Testis (tissue), 3 donors: ENCODE measurements around the gene HCFC1R1. TPM values are rescaled to one million over a fixed set of nuclear protein-coding genes. Genes with fewer than 3 reads are reported as not detected.

Source experiments
- DNase-seq: peaks from one replicate; pipeline ENCODE4 v3.0.0-alpha.2; 2019
- H3K27ac ChIP-seq, 2 donors: fragments of 200-600 bp; sonication (generic); one replicate each; pipeline ENCODE4 v1.5.1; 2019
- H3K27me3 ChIP-seq: fragments of 200-600 bp; sonication (generic); one replicate; pipeline ENCODE4 v1.5.1; 2019
- H3K36me3 ChIP-seq: fragments of 200-600 bp; sonication (generic); one replicate; pipeline ENCODE4 v1.5.1; 2017; ENCODE audit warnings: low read depth; ENCODE audit errors: missing control alignments
- H3K4me1 ChIP-seq: fragments of 200-600 bp; sonication (generic); one replicate; pipeline ENCODE4 v1.5.1; 2019
- H3K4me3 ChIP-seq, 2 donors: fragments of 200-600 bp; sonication (generic); one replicate each; pipeline ENCODE4 v1.5.1; 2017 to 2019
- H3K9me3 ChIP-seq: fragments of 200-600 bp; sonication (generic); one replicate; pipeline ENCODE4 v1.5.1; 2017
- POLR2A ChIP-seq: fragments of 450-650 bp; IDR thresholded peaks from one replicate; pipeline ENCODE4 v1.6.1; 2017; ENCODE audit warnings: antibody characterized with exemption, mild to moderate bottlenecking, moderate library complexity
- WGBS, 2 donors: methylation state at CpG; one replicate each; pipeline ENCODE4 v1.1.5; 2018; 5-methylcytosine and 5-hydroxymethylcytosine counted together
- intact Hi-C: fragments of 100-400 bp; cut with DNase I; formaldehyde crosslinking; loops from one replicate; pipeline ENCODE4 v1.15.1; 2023; ENCODE audit warnings: low total_unique reads
- polyA plus RNA-seq: library from polyadenylated mRNA; stranded (reverse); fragments of 350-450 nt; fragmentation: Illumina TruSeq; extraction: RNeasy Lipid Tissue Mini Kit (QIAGEN cat#74804); gene quantifications from one replicate; pipeline ENCODE4 v1.2.3, GENCODE V29; 2014; ENCODE audit warnings: low read depth, low replicate concordance; ENCODE audit not compliant: insufficient read depth
- total RNA-seq, 2 donors: library from RNA; depleted of rRNA; stranded (reverse); fragments of >200 nt; gene quantifications; one replicate each; pipeline ENCODE4 v1.2.3, GENCODE V29; 2016
- TF ChIP-seq, protein P1 (sequence below), 3 experiments: fragments of 450-650 bp in 2 of 3; fragments of 200-600 bp in 1 of 3; sonication (generic) in 1 of 3; IDR thresholded peaks; one replicate each; pipeline ENCODE4 v1.5.1; 2016 to 2019; ENCODE audit warnings: antibody characterized with exemption in 3 of 3, mild to moderate bottlenecking in 2 of 3, moderate library complexity in 1 of 3

HCFC1R1 gene
- total and polyA plus RNA-seq, 3 donors from 2014 or later = 30.2 to 94.5 (median 39.4) TPM

DNA sequence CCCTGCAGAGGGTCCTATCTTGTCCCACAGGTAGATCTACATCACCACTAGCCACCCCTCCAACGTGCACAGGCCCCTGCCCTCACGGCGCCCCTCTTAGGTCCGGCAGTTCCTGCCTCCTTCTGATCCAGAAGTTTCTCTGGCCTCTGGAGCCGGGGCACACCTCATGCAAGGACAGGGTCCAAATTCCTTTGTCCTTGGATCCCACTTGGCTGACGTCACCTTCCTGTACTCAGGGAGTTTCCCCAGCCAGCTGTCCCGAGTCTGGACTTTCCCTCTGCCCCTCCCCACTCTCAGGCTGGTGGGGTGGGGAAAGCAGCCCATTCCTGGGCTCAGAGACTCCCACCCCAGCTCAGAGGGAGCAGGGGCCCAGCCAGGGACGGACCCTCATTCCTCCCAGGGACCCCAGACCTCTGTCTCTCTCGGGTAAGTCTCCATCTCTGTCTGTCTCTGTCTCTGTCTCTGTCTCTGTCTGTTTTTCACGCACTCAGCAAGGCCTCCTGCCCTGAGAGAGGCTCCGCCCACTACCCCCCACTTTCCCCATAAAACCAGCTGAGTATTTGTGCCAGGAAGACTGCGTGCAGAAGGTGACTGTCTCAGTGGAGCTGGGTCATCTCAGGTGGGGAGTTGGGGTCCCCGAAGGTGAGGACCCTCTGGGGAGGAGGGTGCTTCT is 41.5 kb upstream of the HCFC1R1 start, which contains the start of gene IL32:
IL32 (plus strand) TSS at position 572 of the 673 bp plus-strand sequence. CDS start 172 bp downstream, outside the sequence.
- Histone ChIP-seq H3K4me1 (peaks cover 13% of the 10 kb centered on the region), H3K36me3 (no peaks in the 10 kb centered on the region), H3K4me3 (peak within 1 kb of the TSS in 1 of 2 donors; percentile 26), H3K9me3 (no peaks in the 10 kb centered on the region), H3K27ac (peak within 1 kb of the TSS; percentile 50 to 66), H3K27me3 (no peaks in the 10 kb centered on the region)
- intact Hi-C loops = no loop called here
- WGBS, 2 donors = 41 to 45% methylated on average over 11 to 13 of the region's 13 CpGs
- TF ChIP-seq POLR2A = no peak
- TF ChIP-seq, protein P1, sequence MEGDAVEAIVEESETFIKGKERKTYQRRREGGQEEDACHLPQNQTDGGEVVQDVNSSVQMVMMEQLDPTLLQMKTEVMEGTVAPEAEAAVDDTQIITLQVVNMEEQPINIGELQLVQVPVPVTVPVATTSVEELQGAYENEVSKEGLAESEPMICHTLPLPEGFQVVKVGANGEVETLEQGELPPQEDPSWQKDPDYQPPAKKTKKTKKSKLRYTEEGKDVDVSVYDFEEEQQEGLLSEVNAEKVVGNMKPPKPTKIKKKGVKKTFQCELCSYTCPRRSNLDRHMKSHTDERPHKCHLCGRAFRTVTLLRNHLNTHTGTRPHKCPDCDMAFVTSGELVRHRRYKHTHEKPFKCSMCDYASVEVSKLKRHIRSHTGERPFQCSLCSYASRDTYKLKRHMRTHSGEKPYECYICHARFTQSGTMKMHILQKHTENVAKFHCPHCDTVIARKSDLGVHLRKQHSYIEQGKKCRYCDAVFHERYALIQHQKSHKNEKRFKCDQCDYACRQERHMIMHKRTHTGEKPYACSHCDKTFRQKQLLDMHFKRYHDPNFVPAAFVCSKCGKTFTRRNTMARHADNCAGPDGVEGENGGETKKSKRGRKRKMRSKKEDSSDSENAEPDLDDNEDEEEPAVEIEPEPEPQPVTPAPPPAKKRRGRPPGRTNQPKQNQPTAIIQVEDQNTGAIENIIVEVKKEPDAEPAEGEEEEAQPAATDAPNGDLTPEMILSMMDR (IDR thresholded peaks at IDR 0.05) = no peak
- DNase-seq = peak; percentile 83

DNA sequence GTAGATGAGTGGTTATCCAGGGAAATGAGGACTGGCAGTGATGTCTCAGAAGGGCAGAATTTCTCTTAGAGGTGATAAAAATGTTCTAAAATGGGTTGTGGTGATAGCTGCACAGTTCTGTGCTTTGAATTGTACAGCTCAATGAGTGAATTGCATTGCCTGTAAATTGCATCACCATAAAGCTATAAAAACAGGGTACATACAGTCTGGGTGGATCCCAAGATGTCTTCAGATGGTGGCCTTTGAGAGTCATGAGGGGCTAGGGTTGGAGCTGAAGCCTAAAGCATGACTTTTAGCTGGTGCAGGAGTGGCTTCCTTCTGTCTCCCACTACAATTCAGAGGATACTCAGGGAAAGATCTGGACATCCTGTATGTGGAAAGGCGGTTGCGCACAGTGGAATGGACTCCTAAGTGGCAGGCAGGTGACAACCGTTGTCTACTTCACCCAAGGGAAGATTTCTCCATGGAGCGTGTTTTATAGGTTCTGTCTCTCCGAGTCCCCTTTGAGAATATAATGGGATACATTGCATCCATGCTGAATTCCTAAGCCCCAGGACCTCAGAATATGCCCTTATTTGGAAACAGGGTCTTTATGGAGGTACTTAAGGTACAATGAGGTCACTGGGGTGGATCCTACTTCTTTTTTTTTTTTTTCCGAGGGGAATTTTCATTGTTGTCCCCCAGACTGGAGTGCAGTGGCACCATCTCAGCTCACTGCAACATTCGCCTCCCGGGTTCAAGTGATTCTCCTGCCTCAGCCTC is 40.1 kb upstream of the HCFC1R1 start:
- intact Hi-C loops = no loop called here
- Histone ChIP-seq H3K4me3 (no peak overlapping the region), H3K27me3 (no peaks in the 10 kb centered on the region), H3K4me1 (peaks cover 20% of the 10 kb centered on the region), H3K27ac (no peak overlapping the region), H3K36me3 (no peaks in the 10 kb centered on the region), H3K9me3 (no peaks in the 10 kb centered on the region)
- no peak for DNase-seq
- WGBS, 2 donors = 85 to 94% methylated on average over 8 of the region's 8 CpGs
- TF ChIP-seq, protein P1 (IDR thresholded peaks at IDR 0.05) = no peak
- TF ChIP-seq POLR2A = no peak

DNA sequence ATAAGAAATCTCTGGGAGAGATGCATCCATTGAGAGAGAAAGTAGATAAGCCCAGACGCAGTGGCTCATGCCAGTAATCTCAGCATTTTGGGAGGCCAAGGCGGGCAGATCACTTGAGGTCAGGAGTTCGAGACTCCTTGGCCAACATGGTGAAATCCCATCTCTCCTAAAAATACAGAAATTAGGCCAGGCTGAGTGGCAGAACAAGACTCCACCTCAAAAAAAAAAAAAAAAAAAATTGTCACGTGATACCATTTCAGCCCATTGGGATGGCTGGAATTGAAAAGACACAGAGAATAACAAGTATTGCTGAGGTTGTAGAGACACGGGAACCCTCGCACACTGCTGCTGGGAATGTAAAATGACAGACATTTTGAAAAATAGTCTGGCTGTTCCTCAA is 38.8 kb upstream of the HCFC1R1 start:
- Histone ChIP-seq H3K4me3 (no peak overlapping the region), H3K27me3 (no peaks in the 10 kb centered on the region), H3K27ac (peak overlapping the region in 1 of 2 donors; percentile 54), H3K4me1 (peaks cover 27% of the 10 kb centered on the region), H3K9me3 (no peaks in the 10 kb centered on the region), H3K36me3 (no peaks in the 10 kb centered on the region)
- WGBS, 2 donors = 57 to 73% methylated on average over 6 of the region's 6 CpGs
- no peak for TF ChIP-seq POLR2A
- TF ChIP-seq, protein P1 (IDR thresholded peaks at IDR 0.05) = no peak
- no peak for DNase-seq
- intact Hi-C loops = no loop called here

DNA sequence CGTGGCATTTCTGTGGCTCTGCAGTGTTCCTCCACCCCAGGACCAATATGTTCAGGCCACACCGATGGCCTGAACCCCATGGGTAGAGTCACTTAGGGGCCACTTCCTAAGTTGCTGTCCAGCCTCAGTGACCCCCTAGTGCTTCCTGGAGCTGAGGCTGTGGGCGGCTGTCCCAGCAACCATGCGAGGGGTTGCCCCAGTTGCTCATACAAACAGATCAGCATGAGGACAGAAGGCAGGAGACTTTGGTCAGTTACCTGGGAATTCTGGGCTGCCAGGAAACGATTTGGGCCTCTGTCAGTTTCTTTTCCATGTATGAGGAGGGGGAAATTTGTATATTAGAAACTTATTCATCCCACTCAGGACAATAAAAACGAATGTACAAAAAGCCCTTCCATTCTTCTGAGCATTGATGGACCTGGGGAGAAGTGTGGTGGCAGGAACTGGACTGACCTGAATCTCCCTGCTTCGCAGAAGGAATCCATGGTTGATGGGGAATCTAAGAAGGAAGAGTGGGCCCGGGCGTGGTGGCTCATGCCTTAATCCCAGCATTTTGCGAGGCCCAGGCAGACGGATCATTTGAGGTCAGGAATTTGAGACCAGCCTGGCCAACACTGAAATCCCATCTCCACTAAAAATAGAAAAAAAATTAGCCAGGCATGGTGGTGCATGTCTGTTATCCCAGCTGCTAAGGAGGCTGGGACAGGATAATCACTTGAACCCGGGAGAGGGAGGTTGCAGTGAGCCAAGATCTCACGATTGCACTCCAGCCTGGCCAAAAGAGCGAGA is 36.8 kb upstream of the HCFC1R1 start:
- WGBS, 2 donors = 78 to 86% methylated on average over 14 of the region's 14 CpGs
- no peak for TF ChIP-seq POLR2A
- TF ChIP-seq, protein P1 (IDR thresholded peaks at IDR 0.05) = no peak
- intact Hi-C loops = no loop called here

More for the DNA sequence above, 36.8 kb upstream of the HCFC1R1 start:
- Histone ChIP-seq H3K4me1 (peaks cover 23% of the 10 kb centered on the region), H3K27me3 (no peaks in the 10 kb centered on the region), H3K36me3 (no peaks in the 10 kb centered on the region), H3K9me3 (no peaks in the 10 kb centered on the region), H3K4me3 (no peak overlapping the region), H3K27ac (no peak overlapping the region)
- no peak for DNase-seq
